Measurements from ENCODE around the gene PTPRZ1.

Gene PTPRZ1

DNA sequence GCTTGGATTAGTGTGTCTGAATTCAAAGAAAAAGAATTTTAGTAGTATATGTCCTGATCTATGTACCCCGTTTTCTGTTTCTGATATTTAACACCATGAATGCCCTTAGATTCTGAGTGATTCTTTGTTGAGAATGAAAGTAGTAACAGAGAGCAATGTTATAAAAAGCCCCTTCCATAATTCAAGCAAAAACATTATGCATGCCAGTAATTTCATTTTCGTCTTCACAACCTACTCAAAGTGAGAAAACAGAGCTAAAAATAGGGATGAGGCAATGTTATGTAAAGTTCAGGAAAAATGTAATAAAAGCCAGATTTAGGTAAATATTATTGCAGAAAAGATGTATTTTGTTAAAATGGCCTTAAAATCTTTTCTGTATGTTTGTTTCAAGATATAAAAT is 28.1 kb downstream of the PTPRZ1 start:
- FAIRE-seq = no peak

DNA sequence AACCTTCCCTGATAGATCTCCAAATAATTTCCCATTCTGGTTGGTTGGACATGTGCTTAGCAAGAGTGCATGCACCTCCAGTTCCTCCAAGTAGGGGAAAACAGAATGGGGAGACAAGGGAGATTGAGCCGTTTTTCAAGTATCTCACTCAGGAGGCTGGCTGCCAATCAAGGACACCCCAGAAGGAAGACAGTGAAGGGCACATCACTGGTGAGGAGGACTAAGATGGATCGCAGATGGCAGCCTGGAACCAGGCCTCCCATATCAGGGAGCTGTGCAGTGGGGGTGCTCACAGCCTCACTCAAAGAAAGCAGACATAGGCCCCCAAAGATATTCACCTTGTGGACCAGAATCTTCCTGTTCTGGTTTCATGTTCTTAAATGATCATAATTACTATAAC is 31.2 kb downstream of the PTPRZ1 start:
- no peak for FAIRE-seq

DNA sequence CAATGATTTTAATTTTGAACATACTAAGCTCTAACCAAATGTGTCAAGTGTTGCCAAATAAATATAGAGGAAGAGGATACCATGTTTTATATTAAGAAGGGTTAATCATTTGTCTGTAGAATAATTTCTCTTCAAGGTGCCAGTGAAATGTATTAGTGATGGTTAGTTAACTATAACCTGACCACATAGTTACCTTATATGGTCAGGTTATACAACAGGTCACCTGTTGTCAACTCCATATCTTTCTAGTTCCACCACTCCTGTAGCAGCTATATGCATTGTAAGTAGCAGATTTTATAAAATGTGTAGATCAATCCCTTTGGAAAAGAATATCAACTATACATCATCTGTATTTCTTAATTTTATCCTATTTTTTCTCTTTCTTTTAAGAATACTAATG is 35.1 kb downstream of the PTPRZ1 start:
- no peak for FAIRE-seq

DNA sequence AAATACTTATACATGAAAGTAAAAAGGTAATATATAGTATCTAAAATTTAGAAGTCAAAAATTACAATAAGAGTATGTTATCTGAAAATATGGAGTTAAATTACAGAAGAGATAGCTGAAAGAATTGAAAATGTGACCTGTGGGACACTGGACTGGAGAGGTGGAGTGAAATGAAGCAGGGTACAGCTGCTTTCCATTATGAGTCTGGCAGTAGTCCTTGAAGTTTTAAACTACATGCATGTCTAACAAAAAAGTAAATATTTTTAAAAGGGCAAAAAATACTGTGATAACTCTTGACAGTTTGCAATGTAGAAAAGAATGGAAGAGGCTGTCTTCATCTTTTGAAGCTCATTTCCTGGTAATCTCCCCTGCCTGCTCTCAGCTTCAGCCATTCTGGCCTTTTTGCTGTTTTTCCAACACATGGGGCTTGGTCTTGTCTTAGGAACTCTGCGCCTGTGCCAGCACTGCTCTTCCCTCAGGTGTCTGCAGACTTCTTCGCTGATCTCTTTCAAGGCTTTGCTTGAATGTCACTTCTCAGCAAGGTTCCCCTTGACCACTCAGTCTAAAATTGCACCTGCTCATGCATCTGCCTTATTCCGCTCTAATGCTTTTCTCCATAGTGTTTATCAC is 36.9 kb downstream of the PTPRZ1 start:
- no peak for FAIRE-seq

DNA sequence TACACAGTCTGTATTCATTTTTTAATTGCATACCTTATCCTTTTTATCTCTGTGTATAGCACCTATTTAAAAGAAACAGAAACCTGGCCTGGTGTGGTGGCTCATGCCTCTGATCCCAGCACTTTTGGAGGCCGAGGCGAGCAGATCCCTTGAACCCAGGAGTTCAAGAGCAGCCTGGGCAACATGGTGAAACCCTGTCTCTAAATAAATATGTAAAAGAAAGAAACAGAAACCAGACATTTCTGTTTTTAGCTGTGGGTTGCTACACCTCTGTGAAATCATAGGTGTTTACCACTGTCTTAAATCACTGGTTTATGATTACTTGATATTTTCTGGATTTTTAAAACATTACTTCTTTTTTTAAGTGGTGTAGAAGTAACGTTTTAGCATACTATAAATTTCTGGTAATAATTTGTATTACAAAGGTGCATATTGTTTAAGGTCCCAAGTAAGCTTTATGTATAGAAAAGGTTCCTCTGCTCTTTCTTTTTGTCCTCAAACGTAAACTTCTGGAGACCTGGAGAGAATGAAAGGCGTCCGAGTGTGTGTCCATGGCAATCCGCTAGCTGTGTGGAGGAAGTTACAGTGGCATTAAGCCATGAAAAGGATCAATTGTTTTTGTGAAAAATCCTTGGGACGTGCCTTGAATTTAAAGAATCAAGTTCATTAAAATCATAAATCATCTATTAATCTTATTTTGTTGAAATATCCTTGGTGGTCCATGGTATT is 41.1 kb downstream of the PTPRZ1 start:
- FAIRE-seq = no peak

DNA sequence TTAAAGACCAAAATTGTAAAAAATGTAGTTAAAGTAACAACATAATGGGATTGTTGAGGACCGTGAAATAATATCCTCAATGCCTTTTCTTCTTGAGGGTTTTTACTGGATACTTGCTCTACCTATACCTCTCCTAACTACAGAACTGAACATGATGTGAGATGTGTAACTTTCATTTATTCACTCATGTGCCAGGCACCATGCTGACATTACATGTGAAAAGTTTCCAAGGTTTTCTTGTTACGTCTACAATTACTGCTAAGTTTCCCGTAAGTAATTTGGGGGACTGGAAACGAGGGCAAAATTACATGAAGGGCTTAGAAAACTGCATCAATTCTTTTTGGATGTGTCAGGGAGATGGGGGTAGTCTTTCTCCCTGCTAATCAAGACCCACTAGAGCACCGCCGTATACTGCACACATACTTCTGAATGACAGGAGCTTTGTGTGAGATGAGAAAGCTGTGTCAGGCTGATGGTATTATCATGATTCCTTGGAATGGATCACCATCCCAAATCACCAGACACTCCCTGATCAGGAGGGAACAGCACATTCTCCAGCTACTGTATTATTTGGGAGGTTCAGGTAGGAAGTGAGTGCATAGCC is 41.8 kb downstream of the PTPRZ1 start:
- no peak for FAIRE-seq

DNA sequence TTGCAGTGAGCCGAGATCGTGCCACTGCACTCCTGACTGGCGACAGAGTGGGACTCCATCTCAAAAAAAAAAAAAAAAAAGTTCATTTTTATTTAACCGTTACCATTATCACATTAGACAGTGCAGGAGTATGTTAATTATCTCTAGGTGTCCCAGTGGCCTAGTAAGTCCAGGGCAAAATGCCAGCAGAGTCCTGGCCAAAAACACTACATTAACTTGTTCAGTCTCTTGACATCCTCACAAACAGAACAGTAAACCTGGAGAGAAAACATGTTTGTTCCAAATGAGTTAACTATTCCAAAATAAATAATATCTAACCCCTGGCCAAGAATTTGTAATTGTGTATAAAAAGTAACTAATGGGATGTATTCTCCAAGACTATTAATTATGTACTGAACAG is 43.2 kb downstream of the PTPRZ1 start:
- no peak for FAIRE-seq

DNA sequence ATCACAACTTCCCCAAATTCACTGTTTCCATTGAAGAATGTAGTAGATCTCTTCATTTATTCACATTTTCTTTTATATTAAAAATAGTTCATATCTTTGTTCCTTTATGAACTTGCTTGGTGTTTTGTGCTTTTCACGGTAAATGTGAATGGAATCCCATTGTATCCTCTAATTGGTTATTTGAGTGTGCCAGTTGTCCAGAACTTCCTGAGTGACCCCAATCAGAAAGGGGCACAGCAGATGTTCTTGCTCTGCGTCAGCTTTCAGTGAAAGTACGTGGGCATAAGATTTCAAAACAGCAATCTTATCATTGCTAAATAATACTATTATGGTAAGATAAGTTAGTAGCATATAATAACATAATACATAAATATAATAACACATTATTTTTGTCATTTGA is 47.0 kb downstream of the PTPRZ1 start:
- peak; percentile 6 for FAIRE-seq

DNA sequence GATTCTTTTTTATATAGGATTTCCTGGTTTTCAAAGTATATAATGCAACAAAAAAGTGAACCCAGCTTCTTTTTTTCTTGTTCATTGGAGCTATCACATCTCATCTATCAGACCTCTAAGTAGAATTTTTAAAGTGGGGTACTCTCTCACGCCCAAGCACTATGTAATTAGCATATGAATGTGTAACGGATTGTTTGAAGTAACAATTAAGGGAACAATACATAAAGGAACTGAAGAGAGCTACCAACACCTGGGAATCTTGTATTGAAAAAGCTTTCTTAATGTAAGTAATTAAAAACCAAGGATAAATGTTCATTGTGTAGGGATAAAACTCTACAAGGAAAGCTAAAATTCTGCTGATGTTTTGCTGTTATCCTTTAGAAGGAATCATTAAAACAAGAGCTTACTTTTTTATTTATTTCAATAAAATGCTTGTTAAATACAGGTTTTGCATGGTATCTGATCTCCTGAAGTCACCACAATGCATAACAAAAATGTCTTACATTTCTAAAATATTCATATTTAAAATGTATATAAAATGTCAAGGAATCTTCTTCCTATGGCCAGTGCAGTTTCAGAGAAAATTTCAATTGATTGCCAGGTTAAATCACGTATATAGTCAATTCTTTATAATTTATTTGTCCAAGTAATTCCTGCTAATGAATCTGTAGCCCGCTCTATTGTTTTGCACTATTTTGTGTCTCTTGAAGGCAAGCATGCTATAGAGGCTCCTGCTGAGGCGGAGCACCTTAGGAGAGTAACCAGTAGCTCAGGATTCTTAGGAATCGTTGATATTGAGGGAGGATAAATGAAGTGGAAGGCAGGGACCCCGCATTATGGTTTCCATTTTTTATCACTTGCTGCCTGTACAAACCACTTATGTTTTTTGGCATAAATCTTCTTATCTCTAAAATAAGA is 51.6 kb downstream of the PTPRZ1 start:
- FAIRE-seq = no peak

DNA sequence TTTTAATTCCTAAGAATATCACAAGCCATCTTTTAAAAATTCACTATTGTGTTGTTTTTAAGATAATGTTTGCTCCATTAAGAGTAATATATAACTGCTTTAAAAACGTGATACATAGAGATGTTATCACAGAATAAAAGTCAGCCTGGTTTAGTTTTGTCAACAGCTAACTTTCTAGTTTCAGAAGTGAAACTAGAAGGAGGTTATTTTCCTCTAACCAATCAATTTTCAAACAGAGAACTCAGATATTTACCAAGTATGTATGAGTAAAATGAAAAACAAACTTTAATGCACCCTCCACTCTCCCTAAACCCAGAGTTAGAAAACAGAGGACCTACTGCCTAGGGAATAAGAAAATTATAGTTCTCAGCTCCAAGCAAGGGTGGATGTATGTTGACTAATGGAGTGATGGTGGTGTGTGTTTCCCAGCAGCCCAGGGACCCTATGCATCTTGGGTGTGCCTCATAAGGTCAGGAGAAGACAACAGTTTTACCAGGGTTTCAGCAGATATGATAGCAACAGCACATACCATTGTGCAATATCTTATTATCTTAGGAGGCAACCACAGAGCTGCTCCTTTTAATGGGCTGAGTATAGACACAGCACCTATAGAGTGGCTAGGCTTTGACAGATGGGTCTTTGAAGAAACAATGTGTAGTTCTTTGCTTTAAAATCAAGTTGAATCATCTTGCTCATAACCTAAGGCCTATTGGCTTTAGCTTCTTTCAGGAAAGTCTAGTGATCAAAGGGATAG is 58.4 kb downstream of the PTPRZ1 start:
- no peak for FAIRE-seq

DNA sequence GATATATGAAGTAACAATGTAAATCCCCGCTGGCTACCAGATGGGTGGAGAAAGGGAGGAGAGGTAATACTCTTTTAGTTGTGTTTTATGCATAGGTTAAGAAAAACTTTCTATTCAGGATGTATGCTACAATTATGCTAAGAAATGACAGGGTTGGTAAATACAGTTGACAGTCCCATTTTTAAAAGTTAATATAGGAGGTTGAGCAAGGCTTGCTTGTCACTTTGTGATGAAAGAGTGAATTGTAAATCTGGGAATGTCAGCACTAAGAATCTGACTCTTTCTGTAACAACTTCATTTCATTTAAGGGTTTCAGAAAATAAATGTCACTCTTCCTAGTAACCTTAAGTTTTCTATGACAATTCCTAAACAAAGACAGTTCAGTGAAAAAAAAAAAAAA is 59.8 kb downstream of the PTPRZ1 start:
- no peak for FAIRE-seq

DNA sequence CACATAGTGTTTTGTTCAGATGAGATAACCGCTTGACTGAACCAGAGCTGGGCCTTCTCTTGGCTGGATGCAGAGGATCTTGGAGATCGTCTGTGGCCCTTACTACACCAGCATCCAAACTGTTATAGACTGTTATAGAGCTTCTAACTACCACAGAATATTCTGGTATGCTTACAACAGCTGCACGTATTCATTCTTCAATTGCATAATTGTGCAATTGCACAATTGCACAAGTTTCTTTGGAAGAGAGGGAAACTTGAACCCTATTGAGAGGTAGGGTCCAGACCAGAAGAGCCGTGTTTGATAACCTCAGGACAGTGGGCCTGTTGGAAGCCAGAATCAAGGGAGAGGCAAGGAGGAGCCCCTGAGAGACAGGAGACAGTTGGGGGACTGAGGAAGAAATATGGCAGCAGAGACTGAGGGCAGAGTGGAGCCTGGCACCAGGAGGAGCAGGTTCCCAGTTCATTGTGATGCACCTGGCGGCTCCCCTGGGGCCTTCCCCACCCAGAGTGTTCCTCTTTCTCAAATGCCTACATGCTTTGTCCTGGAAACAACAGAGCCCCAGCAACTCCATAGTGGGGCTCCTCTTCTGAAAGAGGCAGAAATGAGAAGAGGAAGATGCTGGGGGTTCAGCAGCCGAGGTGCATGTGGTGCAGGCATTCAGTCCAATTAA is 64.1 kb downstream of the PTPRZ1 start:
- no peak for FAIRE-seq

DNA sequence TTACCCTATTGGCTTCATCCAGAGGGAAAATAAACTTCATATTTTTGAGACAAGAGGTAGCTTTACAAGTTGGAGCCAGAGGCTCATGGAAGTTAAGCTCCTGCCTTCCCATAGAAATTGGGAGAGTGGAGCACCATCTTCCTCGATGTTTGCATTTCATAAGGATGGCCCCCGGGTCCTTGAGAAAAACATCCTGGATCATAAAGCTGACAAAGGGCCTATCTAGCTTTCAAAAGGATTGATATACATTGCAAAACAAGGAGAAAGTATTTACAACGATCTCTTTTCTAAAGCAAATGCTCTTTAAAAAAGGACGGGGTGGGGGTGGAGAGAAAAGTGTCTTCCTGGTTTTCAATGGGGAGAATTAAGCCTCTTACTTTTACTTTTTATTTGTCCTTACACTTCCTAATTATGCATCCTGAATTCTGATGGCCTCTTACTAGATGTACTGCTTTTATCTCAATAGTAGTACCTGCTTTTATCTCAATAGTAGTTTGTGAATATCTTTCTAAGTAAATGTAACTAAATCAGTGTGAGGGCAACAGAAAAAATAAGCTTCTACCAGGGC is 65.6 kb downstream of the PTPRZ1 start:
- no peak for FAIRE-seq

DNA sequence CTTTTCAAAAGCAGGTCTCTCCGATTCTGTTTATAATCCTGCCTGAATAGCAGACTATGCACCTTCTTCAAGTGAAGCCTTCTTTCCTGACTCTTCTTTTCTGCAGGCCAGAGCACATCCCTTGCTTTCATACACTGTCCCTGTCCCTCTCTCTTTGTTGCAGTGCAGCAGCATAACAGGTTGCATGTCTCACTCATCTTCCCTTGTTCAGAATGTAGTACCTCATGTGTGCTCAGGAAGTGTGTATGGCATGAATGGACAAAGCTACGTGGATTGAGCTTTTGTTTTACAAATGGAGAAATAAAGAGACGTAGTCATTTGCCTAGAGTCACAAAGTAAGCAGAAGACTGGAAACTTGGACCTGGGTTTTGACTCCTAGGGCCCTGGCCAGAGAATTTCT is 68.0 kb downstream of the PTPRZ1 start:
- no peak for FAIRE-seq

DNA sequence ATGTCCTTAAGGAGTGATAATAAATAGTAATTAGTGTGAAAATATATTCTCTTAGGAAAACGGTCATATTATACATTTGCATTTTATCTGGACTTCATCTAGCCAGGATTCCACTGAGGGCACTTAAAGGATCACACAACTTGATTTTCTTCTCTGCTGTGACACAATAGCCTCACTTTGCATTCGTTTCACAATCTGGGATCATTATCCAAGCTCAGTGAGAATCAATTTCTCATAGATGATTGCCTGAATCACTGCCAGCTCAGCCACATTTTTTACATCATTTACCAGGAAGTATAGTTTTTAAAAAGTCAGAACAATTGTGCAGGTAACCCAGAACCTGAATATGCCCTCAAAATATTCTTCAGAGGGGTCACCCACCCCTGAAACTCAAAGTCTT is 68.9 kb downstream of the PTPRZ1 start:
- no peak for FAIRE-seq

DNA sequence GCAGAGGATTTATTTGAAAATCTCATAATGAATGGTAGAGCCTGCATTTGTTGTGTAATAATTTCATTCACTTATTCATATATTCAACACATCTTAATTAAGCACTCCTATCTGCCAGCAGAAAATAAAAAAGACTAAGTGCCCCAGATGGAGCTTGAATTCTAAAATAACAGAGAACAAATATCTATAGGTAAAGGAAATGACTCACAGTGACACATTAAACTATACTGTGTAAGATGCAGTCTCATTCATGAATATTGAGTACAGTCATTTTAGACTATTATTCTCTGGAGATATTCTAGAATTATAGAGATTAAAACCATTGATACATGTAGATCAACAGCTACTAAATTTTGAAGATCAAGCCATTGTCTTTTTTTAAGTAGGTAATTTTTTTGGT is 72.1 kb downstream of the PTPRZ1 start:
- no peak for FAIRE-seq

DNA sequence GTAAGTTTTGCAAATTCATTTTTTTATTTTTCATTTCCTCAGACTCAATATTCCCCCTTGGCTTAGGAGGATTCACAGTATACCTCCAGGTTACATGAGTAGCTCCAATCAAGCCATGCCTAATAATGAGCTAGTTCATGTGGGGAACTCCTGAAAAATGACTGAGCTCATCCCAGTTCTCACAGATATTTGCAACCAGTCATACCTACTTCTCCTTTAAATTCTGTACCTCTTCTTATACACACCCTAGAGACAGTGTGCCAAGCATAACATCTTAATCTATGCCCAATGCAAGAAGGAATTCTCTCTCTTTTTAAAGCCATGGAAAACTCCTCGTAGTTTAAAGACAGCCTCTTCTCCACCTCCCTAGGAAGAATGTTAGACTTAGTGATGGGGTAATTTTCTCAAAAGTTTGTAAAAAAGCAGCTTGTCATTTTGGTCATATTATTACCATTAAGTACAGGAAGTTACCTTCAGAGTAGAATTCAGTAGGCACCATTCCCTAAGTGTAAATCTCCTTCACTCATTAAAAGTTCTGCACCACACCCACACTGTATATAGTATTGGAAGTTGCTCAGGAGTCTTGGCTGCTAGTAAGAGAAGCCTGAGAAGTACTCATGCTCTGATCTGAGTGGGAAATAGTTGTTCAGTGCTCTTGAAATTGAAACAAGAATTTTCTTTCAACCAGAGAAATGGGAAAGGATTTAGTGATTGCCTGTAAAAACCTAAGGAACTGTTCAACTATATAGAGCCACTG is 72.7 kb downstream of the PTPRZ1 start:
- FAIRE-seq = no peak

DNA sequence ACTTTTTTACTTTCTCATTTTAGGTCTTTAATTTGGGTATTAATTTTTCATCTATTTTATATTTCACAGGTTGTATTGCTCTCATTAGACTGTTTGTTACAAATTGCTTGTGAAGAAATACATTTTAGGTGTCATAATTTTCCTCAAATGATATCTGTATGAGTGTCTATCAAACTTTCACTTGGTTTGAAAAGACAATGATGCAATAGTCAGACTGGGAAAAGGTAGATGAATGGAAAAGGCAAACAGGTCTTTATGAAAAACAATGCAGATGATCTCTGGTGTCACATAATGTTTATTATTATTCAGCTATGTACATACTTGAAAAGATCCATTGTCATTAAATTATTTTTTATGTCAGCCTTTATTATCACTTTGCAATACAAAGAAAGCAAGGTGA is 80.2 kb downstream of the PTPRZ1 start:
- FAIRE-seq = no peak

DNA sequence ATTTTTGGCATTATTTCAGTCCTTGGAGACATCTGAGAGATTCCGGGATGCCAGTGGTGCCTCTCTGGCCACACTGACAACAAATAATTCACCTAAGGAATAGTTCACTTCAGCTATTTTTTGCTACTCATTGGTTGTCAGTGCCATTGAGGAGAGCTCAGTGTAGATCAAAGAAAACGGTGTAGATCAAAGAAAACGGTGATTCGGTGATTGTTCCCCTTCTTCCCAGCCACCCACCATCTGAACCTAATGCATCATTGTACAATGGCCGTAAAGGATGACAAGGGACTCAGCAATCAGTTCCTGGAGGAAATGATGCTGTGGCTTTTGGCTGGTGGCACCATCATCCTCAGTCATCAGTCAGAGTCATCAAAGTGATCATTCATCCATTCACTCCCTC is 80.6 kb downstream of the PTPRZ1 start:
- no peak for FAIRE-seq

DNA sequence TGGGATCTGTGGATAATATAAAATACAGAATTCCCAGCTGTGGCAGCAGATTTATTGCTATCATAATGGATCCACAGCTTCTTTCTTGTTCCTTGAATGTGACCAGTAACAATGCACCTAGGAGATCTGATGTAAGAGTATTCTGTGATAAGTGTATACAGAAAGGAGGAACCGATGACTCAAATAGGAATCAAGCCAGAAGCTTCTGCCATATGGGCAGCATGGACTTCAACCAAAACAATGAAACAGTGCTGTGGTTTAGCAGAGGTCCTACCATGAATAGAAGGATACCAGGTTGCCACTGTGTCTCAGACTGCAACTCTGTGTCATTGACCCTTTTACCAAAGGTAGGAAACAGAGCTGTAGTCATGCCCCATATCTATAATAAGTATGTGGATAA is 81.8 kb downstream of the PTPRZ1 start:
- no peak for FAIRE-seq

DNA sequence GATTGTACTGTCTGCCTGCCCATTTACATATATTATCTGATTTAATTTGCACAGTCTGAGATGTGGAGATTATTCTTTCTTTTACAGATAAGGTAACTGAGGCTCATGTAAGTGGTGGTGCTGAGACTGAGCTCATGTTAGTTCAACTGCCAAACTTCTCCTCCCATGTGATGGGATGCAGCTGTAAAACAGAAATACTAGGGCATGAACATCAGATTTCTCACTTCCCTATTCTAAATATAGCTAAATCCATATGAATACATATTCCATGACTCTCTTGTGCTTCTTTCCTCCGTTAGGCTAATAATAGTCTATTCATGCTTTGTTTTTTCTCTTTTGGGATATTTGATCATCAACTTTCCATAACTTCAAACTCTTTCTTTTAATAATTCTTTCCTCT is 84.7 kb downstream of the PTPRZ1 start:
- FAIRE-seq = no peak

Measured in A204.1 (cell line).